Measurements from ENCODE around the gene HSDL2.

Gene HSDL2

DNA sequence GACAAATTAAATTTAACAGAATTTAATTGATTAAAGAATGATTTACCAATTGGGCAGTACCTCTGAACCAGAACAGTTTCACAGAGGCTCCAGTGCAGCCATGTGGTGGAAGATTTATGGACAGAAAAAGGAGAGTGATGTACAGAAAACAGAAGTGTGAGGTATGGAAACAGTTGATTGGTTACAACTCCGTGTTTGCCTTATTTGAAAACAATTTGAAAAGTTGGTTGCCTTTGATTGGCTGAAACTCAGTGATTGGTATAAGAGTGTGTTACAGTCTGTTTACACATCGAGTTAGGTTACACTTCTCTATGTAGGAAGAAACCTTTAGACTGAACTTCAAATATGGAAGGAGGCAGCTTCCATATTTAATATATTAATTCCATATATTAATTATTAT, 136.9 kb downstream of the HSDL2 start:
- no peaks in the 10 kb centered on the region for H4K20me1 ChIP-seq (ENCODE audit: insufficient read depth, low read length)

DNA sequence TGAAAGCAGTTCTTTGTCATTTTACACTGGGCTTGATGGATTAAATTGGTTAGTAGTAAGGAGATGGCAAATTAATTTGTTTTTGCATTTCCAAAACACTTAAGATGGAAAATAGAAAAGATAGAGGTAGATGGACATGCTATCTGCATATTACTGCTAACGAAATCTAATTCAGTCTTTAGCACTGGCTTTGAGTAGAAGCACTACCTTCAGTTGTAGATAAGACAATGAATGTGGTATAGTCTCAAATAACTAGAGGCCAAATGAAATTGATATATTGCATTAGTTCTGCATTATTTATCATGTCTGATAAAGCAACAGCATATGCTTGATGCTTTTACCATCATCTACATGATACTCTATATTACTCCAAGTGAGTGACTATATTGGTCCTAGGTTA, 140.2 kb downstream of the HSDL2 start:
- H3K27me3 ChIP-seq (ENCODE audit: insufficient read depth, low read length): no peaks in the 10 kb centered on the region
- no peak overlapping the region for H3K9ac ChIP-seq (ENCODE audit: low read length)
- no peak overlapping the region for H3K27ac ChIP-seq (ENCODE audit: low read depth, low read length, poor library complexity, severe bottlenecking)
- no peak overlapping the region for H2AFZ ChIP-seq (ENCODE audit: low read length)
- no peak overlapping the region for H3K4me3 ChIP-seq (ENCODE audit: low read depth, low read length, poor library complexity, severe bottlenecking)
- no peaks in the 10 kb centered on the region for H3F3A ChIP-seq (ENCODE audit: insufficient read depth, low read length)
- no peaks in the 10 kb centered on the region for H3K4me1 ChIP-seq (ENCODE audit: insufficient read depth, low read length, severe bottlenecking)
- peaks cover 8% of the 10 kb centered on the region for H3K79me2 ChIP-seq (ENCODE audit: insufficient read depth, low read length)
- no peak for TF ChIP-seq EZH2 (IDR thresholded peaks at IDR 0.05; ENCODE audit: borderline replicate concordance, low read length)
- TF ChIP-seq, protein P1, sequence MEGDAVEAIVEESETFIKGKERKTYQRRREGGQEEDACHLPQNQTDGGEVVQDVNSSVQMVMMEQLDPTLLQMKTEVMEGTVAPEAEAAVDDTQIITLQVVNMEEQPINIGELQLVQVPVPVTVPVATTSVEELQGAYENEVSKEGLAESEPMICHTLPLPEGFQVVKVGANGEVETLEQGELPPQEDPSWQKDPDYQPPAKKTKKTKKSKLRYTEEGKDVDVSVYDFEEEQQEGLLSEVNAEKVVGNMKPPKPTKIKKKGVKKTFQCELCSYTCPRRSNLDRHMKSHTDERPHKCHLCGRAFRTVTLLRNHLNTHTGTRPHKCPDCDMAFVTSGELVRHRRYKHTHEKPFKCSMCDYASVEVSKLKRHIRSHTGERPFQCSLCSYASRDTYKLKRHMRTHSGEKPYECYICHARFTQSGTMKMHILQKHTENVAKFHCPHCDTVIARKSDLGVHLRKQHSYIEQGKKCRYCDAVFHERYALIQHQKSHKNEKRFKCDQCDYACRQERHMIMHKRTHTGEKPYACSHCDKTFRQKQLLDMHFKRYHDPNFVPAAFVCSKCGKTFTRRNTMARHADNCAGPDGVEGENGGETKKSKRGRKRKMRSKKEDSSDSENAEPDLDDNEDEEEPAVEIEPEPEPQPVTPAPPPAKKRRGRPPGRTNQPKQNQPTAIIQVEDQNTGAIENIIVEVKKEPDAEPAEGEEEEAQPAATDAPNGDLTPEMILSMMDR (IDR thresholded peaks at IDR 0.05; ENCODE audit: low read length): no peak
- no peaks in the 10 kb centered on the region for H4K20me1 ChIP-seq (ENCODE audit: insufficient read depth, low read length)
- no peak overlapping the region for H3K4me2 ChIP-seq (ENCODE audit: low read length)
- H3K9me3 ChIP-seq (ENCODE audit: low read length): no peaks in the 10 kb centered on the region
- no peaks in the 10 kb centered on the region for H3K9me2 ChIP-seq (ENCODE audit: low read depth, low read length)
- no peaks in the 10 kb centered on the region for H3K36me3 ChIP-seq (ENCODE audit: insufficient read depth, low read length)

More for the DNA sequence above, 136.9 kb downstream of the HSDL2 start:
- Histone ChIP-seq H3K9ac (ENCODE audit: low read length) (no peak overlapping the region), H2AFZ (ENCODE audit: low read length) (no peak overlapping the region), H3K4me3 (ENCODE audit: low read depth, low read length, poor library complexity, severe bottlenecking) (no peak overlapping the region), H3K36me3 (ENCODE audit: insufficient read depth, low read length) (no peaks in the 10 kb centered on the region), H3K9me2 (ENCODE audit: low read depth, low read length) (no peaks in the 10 kb centered on the region), H3K9me3 (ENCODE audit: low read length) (no peaks in the 10 kb centered on the region), H3K4me1 (ENCODE audit: insufficient read depth, low read length, severe bottlenecking) (no peaks in the 10 kb centered on the region), H3K4me2 (ENCODE audit: low read length) (no peak overlapping the region), H3K79me2 (ENCODE audit: insufficient read depth, low read length) (peaks cover 5% of the 10 kb centered on the region; the same call in 1 of the 2 replicates), H3K27me3 (ENCODE audit: insufficient read depth, low read length) (no peaks in the 10 kb centered on the region), H3K27ac (ENCODE audit: low read depth, low read length, poor library complexity, severe bottlenecking) (no peak overlapping the region), H3F3A (ENCODE audit: insufficient read depth, low read length) (no peaks in the 10 kb centered on the region)
- no peak for TF ChIP-seq EZH2 (IDR thresholded peaks at IDR 0.05; ENCODE audit: borderline replicate concordance, low read length)
- TF ChIP-seq, protein P1 (IDR thresholded peaks at IDR 0.05; ENCODE audit: low read length): no peak

DNA sequence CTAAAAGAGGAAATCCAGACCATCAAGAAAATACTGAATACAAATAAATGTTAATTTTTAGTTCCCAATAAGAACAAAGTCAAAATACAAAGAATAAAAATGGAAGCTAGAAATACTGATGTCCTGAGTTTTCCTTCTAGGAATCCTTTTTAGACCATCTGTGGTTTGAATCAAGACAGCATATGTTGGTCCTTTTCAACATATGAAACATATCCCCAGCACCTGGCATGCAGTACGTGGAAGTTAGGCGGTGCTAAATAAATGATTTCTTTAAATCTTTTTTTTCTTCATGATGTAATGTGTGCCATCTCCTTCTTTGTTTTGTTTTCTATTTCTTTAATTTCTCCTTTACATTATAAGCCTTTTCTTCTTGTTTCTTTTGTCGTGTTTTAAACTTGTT, 140.7 kb downstream of the HSDL2 start:
- no peak overlapping the region for H3K4me3 ChIP-seq (ENCODE audit: low read depth, low read length, poor library complexity, severe bottlenecking)
- H3K9me3 ChIP-seq (ENCODE audit: low read length): no peaks in the 10 kb centered on the region
- no peaks in the 10 kb centered on the region for H3K9me2 ChIP-seq (ENCODE audit: low read depth, low read length)
- H3K4me2 ChIP-seq (ENCODE audit: low read length): no peak overlapping the region
- H3K27ac ChIP-seq (ENCODE audit: low read depth, low read length, poor library complexity, severe bottlenecking): no peak overlapping the region
- no peak overlapping the region for H3K9ac ChIP-seq (ENCODE audit: low read length)
- no peaks in the 10 kb centered on the region for H3F3A ChIP-seq (ENCODE audit: insufficient read depth, low read length)
- H2AFZ ChIP-seq (ENCODE audit: low read length): no peak overlapping the region
- peaks cover 13% of the 10 kb centered on the region for H3K79me2 ChIP-seq (ENCODE audit: insufficient read depth, low read length)
- H3K27me3 ChIP-seq (ENCODE audit: insufficient read depth, low read length): no peaks in the 10 kb centered on the region
- TF ChIP-seq, protein P1 (IDR thresholded peaks at IDR 0.05; ENCODE audit: low read length): no peak
- no peak for TF ChIP-seq EZH2 (IDR thresholded peaks at IDR 0.05; ENCODE audit: borderline replicate concordance, low read length)
- no peaks in the 10 kb centered on the region for H3K36me3 ChIP-seq (ENCODE audit: insufficient read depth, low read length)
- no peaks in the 10 kb centered on the region for H4K20me1 ChIP-seq (ENCODE audit: insufficient read depth, low read length)
- no peaks in the 10 kb centered on the region for H3K4me1 ChIP-seq (ENCODE audit: insufficient read depth, low read length, severe bottlenecking)
